ENCODE results near the gene POU2F1.

The POU2F1 gene

DNA sequence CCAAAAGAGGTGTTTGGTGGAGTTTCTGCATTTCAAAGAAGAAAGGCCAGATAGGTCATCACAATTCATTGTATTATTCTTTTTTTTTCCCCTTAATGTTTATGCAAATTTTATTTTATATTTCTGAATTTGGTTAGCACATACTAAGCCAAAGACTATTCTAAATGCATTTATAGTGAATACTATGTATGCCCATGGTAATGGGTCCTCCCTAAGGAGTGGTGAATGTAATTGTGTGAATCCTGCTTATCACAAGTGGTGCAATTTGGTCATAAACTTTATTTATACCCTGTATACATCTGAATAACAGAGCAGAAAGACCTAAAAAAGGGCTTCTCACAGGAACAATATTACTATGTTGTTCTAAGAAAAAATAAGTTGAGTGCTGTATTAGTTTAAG, 198.6 kb downstream of the POU2F1 start:
- no peaks in the 10 kb centered on the region for H3K9me3 ChIP-seq (replicated peaks; ENCODE audit: insufficient read depth, low read length)
- H3K36me3 ChIP-seq (replicated peaks; ENCODE audit: insufficient read depth, low read length), result 0 out of 2 replicates have a peak, but pooled peaks cover 4% of the 10 kb centered on the region

DNA sequence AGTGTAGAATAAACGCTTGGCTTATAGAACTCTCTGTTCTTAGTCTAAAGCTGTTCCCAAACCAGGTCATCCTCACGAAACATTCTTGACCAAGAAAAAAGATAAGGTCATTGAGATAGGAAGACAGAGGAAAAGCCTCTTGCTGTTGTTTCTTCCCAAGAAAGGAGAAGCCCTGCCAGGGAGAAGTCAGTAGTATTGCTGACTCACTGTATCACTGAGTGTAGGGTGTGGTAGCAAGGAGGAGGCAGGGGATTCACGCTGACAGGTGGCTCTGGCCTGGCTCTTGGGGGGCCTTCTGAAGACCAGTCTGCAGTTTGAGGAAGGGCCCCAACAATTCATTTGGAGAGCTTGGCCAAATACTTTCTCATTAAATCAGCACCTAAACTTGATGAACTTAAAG, 199.8 kb downstream of the POU2F1 start:
- H3K4me2 ChIP-seq (ENCODE audit: low read depth, low read length), result no peak overlapping the region

More for the DNA sequence above, 198.6 kb downstream of the POU2F1 start:
- no peak overlapping the region for H3K4me3 ChIP-seq (ENCODE audit: low read length)
- H3F3A ChIP-seq (ENCODE audit: insufficient read depth, low read length), result no peaks in the 10 kb centered on the region
- no peaks in the 10 kb centered on the region for H3K27me3 ChIP-seq (replicated peaks; ENCODE audit: insufficient read depth, low read length)
- no peaks in the 10 kb centered on the region for H3K79me2 ChIP-seq (ENCODE audit: low read length)
- TF ChIP-seq EZH2 (optimal IDR thresholded peaks at IDR 0.05; ENCODE audit: low read depth, low read length) (no peak), EZH2phosphoT487 (IDR thresholded peaks at IDR 0.05; ENCODE audit: low read length) (no peak)
- TF ChIP-seq, protein P1, sequence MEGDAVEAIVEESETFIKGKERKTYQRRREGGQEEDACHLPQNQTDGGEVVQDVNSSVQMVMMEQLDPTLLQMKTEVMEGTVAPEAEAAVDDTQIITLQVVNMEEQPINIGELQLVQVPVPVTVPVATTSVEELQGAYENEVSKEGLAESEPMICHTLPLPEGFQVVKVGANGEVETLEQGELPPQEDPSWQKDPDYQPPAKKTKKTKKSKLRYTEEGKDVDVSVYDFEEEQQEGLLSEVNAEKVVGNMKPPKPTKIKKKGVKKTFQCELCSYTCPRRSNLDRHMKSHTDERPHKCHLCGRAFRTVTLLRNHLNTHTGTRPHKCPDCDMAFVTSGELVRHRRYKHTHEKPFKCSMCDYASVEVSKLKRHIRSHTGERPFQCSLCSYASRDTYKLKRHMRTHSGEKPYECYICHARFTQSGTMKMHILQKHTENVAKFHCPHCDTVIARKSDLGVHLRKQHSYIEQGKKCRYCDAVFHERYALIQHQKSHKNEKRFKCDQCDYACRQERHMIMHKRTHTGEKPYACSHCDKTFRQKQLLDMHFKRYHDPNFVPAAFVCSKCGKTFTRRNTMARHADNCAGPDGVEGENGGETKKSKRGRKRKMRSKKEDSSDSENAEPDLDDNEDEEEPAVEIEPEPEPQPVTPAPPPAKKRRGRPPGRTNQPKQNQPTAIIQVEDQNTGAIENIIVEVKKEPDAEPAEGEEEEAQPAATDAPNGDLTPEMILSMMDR (IDR thresholded peaks at IDR 0.05; ENCODE audit: low read length), result no peak
- no peaks in the 10 kb centered on the region for H3K9me2 ChIP-seq (replicated peaks; ENCODE audit: insufficient read depth, low read length)
- no peaks in the 10 kb centered on the region for H4K20me1 ChIP-seq (ENCODE audit: insufficient read depth, low read length)
- no peak for DNase-seq
- H3K4me1 ChIP-seq (ENCODE audit: low read length), result no peaks in the 10 kb centered on the region
- no peak overlapping the region for H3K27ac ChIP-seq (ENCODE audit: low read length)
- H3K4me2 ChIP-seq (ENCODE audit: low read depth, low read length), result no peak overlapping the region
- H2AFZ ChIP-seq (ENCODE audit: low read length), result no peak overlapping the region
- H3K9ac ChIP-seq (ENCODE audit: low read length), result no peak overlapping the region

DNA sequence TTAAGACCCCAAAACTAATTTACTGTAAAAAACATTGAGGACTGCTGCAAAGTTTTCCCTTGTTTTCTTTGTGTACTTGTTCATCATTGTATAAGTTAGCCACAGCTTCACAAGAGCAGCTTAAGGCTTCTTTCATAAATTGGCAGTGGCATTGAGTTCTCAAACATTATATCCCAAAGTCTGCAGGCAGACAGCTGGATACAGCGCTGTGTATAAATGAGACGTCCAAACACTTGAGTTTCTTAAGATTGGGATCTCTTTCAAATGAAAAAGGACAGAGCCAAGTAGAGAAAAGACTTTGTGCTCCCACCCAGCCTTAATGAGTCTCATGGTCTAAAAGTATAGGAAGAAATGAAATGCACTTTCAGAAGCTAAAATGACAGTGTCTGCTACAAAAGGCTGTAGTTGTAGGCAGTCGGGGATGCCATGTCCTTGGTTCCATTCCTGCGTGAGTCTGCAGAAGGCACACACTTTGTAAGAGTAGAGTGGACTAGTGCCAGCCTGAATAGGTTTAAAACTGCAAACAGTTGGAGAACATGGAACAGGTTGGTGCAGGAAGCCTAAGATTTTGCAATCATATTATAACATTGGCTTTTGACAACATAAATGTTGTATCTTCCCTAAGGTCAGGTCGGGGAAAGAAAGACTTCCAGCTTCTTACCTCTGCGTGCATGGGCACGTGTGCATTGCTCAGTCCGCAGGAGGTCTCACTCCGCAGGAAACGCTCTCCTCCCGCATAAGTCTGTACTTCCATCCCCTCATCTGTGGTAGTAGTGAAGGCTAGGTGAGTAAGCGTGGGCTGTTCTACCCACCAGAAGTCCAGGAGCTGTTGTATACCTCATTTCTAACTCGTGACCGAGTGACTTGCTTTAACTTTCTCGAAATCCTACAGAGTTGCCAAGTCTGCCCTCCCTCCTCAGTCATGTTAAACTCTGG, 203.3 kb downstream of the POU2F1 start:
- Histone ChIP-seq H3K4me2 (ENCODE audit: low read depth, low read length) (no peak overlapping the region), H3K27me3 (replicated peaks; ENCODE audit: insufficient read depth, low read length) (no peaks in the 10 kb centered on the region), H2AFZ (ENCODE audit: low read length) (no peak overlapping the region), H3K36me3 (replicated peaks; ENCODE audit: insufficient read depth, low read length) (no peaks in the 10 kb centered on the region), H4K20me1 (ENCODE audit: insufficient read depth, low read length) (no peaks in the 10 kb centered on the region), H3K9me2 (replicated peaks; ENCODE audit: insufficient read depth, low read length) (no peaks in the 10 kb centered on the region), H3F3A (ENCODE audit: insufficient read depth, low read length) (no peaks in the 10 kb centered on the region), H3K27ac (ENCODE audit: low read length) (no peak overlapping the region), H3K79me2 (ENCODE audit: low read length) (no peaks in the 10 kb centered on the region), H3K4me3 (ENCODE audit: low read length) (no peak overlapping the region), H3K9me3 (replicated peaks; ENCODE audit: insufficient read depth, low read length) (no peaks in the 10 kb centered on the region), H3K4me1 (ENCODE audit: low read length) (0 out of 2 replicates have a peak, but pooled peaks cover 3% of the 10 kb centered on the region), H3K9ac (ENCODE audit: low read length) (no peak overlapping the region)
- no peak for DNase-seq
- TF ChIP-seq, protein P1 (IDR thresholded peaks at IDR 0.05; ENCODE audit: low read length), result no peak
- TF ChIP-seq EZH2phosphoT487 (IDR thresholded peaks at IDR 0.05; ENCODE audit: low read length) (no peak), EZH2 (optimal IDR thresholded peaks at IDR 0.05; ENCODE audit: low read depth, low read length) (no peak)

More for the DNA sequence above, 199.8 kb downstream of the POU2F1 start:
- TF ChIP-seq EZH2phosphoT487 (IDR thresholded peaks at IDR 0.05; ENCODE audit: low read length), result no peak
- TF ChIP-seq EZH2 (optimal IDR thresholded peaks at IDR 0.05; ENCODE audit: low read depth, low read length), result no peak
- TF ChIP-seq, protein P1 (IDR thresholded peaks at IDR 0.05; ENCODE audit: low read length), result no peak
- no peaks in the 10 kb centered on the region for H3K4me1 ChIP-seq (ENCODE audit: low read length)
- 0 out of 2 replicates have a peak, but pooled peaks cover 3% of the 10 kb centered on the region for H3K36me3 ChIP-seq (replicated peaks; ENCODE audit: insufficient read depth, low read length)
- no peaks in the 10 kb centered on the region for H4K20me1 ChIP-seq (ENCODE audit: insufficient read depth, low read length)
- DNase-seq, result no peak
- H3K27ac ChIP-seq (ENCODE audit: low read length), result no peak overlapping the region
- no peak overlapping the region for H3K4me3 ChIP-seq (ENCODE audit: low read length)
- no peaks in the 10 kb centered on the region for H3K27me3 ChIP-seq (replicated peaks; ENCODE audit: insufficient read depth, low read length)
- no peak overlapping the region for H3K9ac ChIP-seq (ENCODE audit: low read length)
- no peaks in the 10 kb centered on the region for H3K9me3 ChIP-seq (replicated peaks; ENCODE audit: insufficient read depth, low read length)
- no peak overlapping the region for H2AFZ ChIP-seq (ENCODE audit: low read length)
- H3K9me2 ChIP-seq (replicated peaks; ENCODE audit: insufficient read depth, low read length), result no peaks in the 10 kb centered on the region
- H3K79me2 ChIP-seq (ENCODE audit: low read length), result no peaks in the 10 kb centered on the region
- no peaks in the 10 kb centered on the region for H3F3A ChIP-seq (ENCODE audit: insufficient read depth, low read length)
